ENCODE data around the gene MYEF2.

MYEF2 gene

GRCh38 chr15:48119277-48119676, 58.8 kb downstream of the MYEF2 start:
- ChIA-PET POLR2A (no interaction called here), CTCF (interaction anchor here (1.0 kb wide), 1 partner anchor 166 kb away, joined by 3 read pairs; no protein-coding TSS in a partner anchor)
- no peak for TF ChIP-seq CTCF (IDR thresholded peaks at IDR 0.05; ENCODE audit: insufficient read depth, low read length, missing control alignments)

GRCh38 chr15:48112242-48112641, 65.9 kb downstream of the MYEF2 start:
- TF ChIP-seq CTCF (IDR thresholded peaks at IDR 0.05; ENCODE audit: insufficient read depth, low read length, missing control alignments) = peak; percentile 48
- CTCF ChIA-PET = interaction anchor here (0.7 to 6.3 kb wide), 9 partner anchors 10 to 173 kb away, joined by 3 to 59 read pairs (median 3); no protein-coding TSS in a partner anchor

More at GRCh38 chr15:48119277-48119676, 58.8 kb downstream of the MYEF2 start:
- DNase-seq (ENCODE audit: low read depth, low spot score) = no peak
- no peak overlapping the region for H3K4me3 ChIP-seq (ENCODE audit: low read depth, low read length)

DNA sequence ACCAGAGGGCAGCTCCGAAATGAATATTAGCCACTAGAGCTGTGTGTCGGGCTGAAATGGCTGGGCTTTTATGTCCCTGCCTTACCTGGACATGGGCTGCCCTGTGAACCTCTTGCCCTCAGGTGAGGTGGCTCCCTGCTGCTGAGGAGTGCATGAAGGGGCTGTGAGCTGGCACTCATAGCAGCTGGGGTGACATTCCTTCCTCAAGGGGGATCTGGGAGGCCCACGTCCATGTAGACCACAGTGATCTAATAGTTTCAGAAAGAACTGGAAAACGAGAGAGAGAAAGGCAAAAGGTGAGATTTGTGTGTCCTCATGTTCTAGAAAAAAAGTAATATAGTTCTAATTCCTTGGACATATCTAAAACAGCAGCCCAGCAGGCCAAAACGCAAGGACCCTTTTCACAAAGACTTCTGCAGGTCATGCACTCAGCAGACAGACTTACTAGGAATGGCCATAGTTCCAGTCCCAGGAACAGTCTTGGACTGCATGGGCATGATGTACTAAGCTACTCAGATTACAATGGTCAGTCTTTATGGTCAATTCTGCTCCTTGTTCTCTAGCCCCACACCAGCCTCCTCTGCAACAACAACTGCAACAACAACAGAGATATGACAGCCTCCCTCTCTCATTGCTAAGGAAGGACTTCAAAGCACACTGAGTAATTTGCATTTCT, 68.1 kb downstream of the MYEF2 start:
- TF ChIP-seq CTCF (IDR thresholded peaks at IDR 0.05; ENCODE audit: insufficient read depth, low read length, missing control alignments) = no peak
- POLR2A ChIA-PET = no interaction called here
- no peak overlapping the region for H3K4me3 ChIP-seq (ENCODE audit: low read depth, low read length)

More at GRCh38 chr15:48112242-48112641, 65.9 kb downstream of the MYEF2 start:
- H3K4me3 ChIP-seq (ENCODE audit: low read depth, low read length) = no peak overlapping the region
- POLR2A ChIA-PET = no interaction called here
- no peak for DNase-seq (ENCODE audit: low read depth, low spot score)

GRCh38 chr15:48109212-48109611, 68.9 kb downstream of the MYEF2 start:
- ChIA-PET CTCF (interaction anchor here (6.3 kb wide), 1 partner anchor 141 kb away, joined by 59 read pairs; no protein-coding TSS in a partner anchor), POLR2A (no interaction called here)
- TF ChIP-seq CTCF (IDR thresholded peaks at IDR 0.05; ENCODE audit: insufficient read depth, low read length, missing control alignments) = no peak
- DNase-seq (ENCODE audit: low read depth, low spot score) = no peak
- H3K4me3 ChIP-seq (ENCODE audit: low read depth, low read length) = no peak overlapping the region

More for the DNA sequence above, 68.1 kb downstream of the MYEF2 start:
- CTCF ChIA-PET = interaction anchor here (1.3 to 6.3 kb wide), 2 partner anchors 8 to 140 kb away, joined by 4 to 59 read pairs; no protein-coding TSS in a partner anchor
- DNase-seq (ENCODE audit: low read depth, low spot score) = no peak

DNA sequence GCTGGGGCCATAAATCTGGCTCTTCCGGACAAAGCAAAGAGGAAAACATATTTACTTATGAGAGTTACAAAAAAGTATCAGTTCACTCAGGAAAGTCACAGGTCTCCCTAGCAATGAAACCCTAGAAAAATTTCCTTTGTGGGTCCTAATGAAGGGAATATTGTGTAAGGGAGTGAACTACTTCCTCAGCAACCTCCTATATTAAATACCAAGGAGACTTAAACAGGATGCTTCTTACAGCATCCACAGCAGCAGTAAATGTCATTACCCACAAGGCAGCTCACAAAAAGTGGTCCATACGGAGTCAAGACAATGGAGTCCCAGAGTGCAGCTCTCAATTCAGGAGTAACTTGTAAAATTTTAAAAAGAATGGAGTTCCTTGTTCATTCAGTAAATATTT, 72.2 kb downstream of the MYEF2 start:
- ChIA-PET CTCF (interaction anchor here (1.1 kb wide), 1 partner anchor 21 kb away, joined by 3 read pairs; no protein-coding TSS in a partner anchor), POLR2A (no interaction called here)
- no peak for DNase-seq (ENCODE audit: low read depth, low spot score)
- H3K4me3 ChIP-seq (ENCODE audit: low read depth, low read length) = no peak overlapping the region
- no peak for TF ChIP-seq CTCF (IDR thresholded peaks at IDR 0.05; ENCODE audit: insufficient read depth, low read length, missing control alignments)

DNA sequence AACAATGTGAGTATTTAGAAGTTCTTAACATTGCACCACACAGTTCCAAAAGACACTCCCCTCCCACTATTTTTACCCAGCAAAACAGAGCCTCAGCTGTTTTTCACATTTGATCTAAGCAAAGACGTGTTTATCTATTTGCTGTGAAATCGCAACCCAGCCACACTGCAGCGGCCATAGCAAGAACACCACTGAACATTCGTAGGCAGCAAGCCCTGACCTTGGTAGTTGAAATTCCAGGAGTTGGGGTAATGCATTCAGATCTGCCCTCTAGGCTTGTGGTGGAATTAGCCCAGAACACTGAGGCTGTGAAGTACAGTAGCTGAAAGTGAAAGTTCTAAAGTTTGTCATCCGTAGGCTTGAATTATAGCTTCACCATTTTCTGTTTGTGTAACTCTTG, 74.4 kb downstream of the MYEF2 start:
- H3K4me3 ChIP-seq (ENCODE audit: low read depth, low read length) = no peak overlapping the region
- CTCF ChIA-PET = interaction anchor here (1.5 kb wide), 1 partner anchor 182 kb away, joined by 4 read pairs; no protein-coding TSS in a partner anchor
- no peak for DNase-seq (ENCODE audit: low read depth, low spot score)
- POLR2A ChIA-PET = no interaction called here
- TF ChIP-seq CTCF (IDR thresholded peaks at IDR 0.05; ENCODE audit: insufficient read depth, low read length, missing control alignments) = no peak

Data from AG04449 (cell line).